OCI-LY3 (cell line): ENCODE data around the gene OGG1.

Source experiments
- H2AFZ ChIP-seq: fragments of 200-600, 300-600 bp; shearing (Covaris generic); 2 replicates; pipeline ENCODE4 v1.6.0; 2014; ENCODE audit warnings: antibody characterized with exemption, low read depth, low read length
- H3K27ac ChIP-seq: fragments of 200-600, 300-600 bp; sonication (generic); 2 replicates; pipeline ENCODE4 v1.5.1; 2014; ENCODE audit warnings: mild to moderate bottlenecking, low read length, moderate library complexity, mixed read lengths
- H3K27me3 ChIP-seq: fragments of 200-600, 300-600 bp; sonication (generic); 2 replicates; pipeline ENCODE4 v1.6.1; 2014; ENCODE audit warnings: low read depth, low read length, mixed read lengths
- H3K36me3 ChIP-seq: fragments of 200-600, 300-600 bp; sonication (generic); replicated peaks from 2 replicates; pipeline ENCODE3; 2014; ENCODE audit warnings: low read depth, low read length, mixed read lengths
- H3K4me1 ChIP-seq: fragments of 300-600, 200-600 bp; sonication (generic); 2 replicates; pipeline ENCODE4 v1.6.1; 2014; ENCODE audit warnings: low read length, mixed read lengths
- H3K4me2 ChIP-seq: fragments of 200-600, 300-600 bp; sonication (generic); 2 replicates; pipeline ENCODE4 v1.6.1; 2014; ENCODE audit warnings: low read length, mixed read lengths
- H3K4me3 ChIP-seq: fragments of 300-600, 200-600 bp; sonication (generic); 2 replicates; pipeline ENCODE4 v1.5.1; 2014; ENCODE audit warnings: antibody characterized with exemption, mild to moderate bottlenecking, low read length, moderate library complexity
- H3K79me2 ChIP-seq: fragments of 300-600, 200-600 bp; shearing (Covaris generic); 2 replicates; pipeline ENCODE4 v1.6.1; 2014; ENCODE audit warnings: mild to moderate bottlenecking, low read length, mixed read lengths
- H3K9ac ChIP-seq: fragments of 300-600, 200-600 bp; shearing (Covaris generic); 2 replicates; pipeline ENCODE4 v1.6.0; 2014; ENCODE audit warnings: mild to moderate bottlenecking, low read length, moderate library complexity
- H3K9me3 ChIP-seq: fragments of 200-600, 300-600 bp; shearing (Covaris generic); 2 replicates; pipeline ENCODE4 v1.6.1; 2014; ENCODE audit warnings: low read length, mixed read lengths; ENCODE audit not compliant: insufficient read depth
- H4K20me1 ChIP-seq: fragments of 200-600, 300-600 bp; sonication (generic); 2 replicates; pipeline ENCODE4 v1.6.1; 2016; ENCODE audit warnings: low read length, mixed read lengths; ENCODE audit not compliant: insufficient read depth
- EZH2phosphoT487 ChIP-seq: fragments of 200-600 bp; shearing (Covaris generic); IDR thresholded peaks from 2 replicates; pipeline ENCODE4 v1.6.1; 2018; ENCODE audit warnings: antibody characterized with exemption, mixed run types, low read depth
- TF ChIP-seq, protein P1 (sequence below): fragments of 200-600, 300-600 bp; sonication (generic); IDR thresholded peaks from 2 replicates; pipeline ENCODE4 v1.5.1; 2014; ENCODE audit warnings: antibody characterized with exemption, low read length, low read depth

OGG1 gene

DNA sequence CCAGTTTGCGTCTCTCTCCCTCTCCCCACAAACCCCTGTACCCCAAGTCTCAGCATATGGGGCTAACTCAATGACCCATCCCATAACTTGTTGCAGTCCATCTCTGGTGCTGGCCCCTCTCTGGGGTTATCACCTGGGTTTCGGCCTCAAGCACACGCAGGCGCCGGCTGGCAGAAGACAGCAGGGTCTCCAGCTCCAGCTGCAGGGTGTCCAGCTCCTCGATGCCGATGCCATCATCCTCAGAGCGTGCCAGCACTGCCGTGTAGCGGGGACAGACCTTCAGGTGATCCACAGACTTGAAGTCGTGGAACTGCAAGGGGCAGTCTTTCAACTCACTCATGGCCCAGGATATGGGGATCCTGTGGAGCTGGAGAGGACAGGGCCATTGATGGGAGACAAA is 41.4 kb downstream of the OGG1 start:
- Histone ChIP-seq H3K27me3 (no peaks in the 10 kb centered on the region), H3K27ac (no peak overlapping the region), H2AFZ (no peak overlapping the region)

DNA sequence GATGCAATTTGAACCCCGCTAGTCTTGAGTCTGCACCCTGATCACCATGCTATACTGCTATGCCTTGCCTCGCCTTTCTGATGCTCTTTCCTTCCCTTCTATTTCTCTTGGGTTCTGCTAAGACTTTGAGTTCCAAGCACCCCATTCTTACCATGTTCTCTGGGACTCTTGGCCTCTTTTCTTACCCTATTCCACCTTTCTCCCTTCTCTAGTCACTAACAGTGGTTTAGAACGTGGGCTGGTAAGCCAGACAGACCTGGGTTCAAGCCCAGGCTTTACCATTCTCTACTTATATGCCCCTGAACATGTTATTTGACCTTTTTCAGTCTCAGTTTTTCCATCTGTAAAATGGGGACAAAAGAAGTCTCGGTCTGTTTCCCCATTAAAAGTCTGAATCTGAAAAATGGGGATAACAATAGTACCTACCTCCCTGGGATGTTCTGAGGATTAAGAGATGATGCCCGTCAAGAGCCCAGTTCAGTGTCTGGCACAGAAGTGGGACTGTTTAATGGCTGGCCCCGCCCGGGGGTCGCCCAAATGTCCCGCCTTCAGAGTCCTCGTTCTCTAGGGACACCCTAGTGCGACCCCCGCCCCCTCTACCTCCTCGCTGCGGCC is 42.1 kb downstream of the OGG1 start:
- no peaks in the 10 kb centered on the region for H3K27me3 ChIP-seq
- peak overlapping the region; percentile 73; the same call in 1 of the 2 replicates for H2AFZ ChIP-seq
- peak overlapping the region; percentile 92 for H3K4me3 ChIP-seq
- H4K20me1 ChIP-seq: peaks cover 5% of the 10 kb centered on the region
- peaks cover 44% of the 10 kb centered on the region for H3K36me3 ChIP-seq
- H3K79me2 ChIP-seq: peaks cover 57% of the 10 kb centered on the region
- no peaks in the 10 kb centered on the region for H3K9me3 ChIP-seq
- peak overlapping the region; percentile 97 for H3K9ac ChIP-seq
- peak overlapping the region; percentile 99 for H3K27ac ChIP-seq
- TF ChIP-seq, protein P1, sequence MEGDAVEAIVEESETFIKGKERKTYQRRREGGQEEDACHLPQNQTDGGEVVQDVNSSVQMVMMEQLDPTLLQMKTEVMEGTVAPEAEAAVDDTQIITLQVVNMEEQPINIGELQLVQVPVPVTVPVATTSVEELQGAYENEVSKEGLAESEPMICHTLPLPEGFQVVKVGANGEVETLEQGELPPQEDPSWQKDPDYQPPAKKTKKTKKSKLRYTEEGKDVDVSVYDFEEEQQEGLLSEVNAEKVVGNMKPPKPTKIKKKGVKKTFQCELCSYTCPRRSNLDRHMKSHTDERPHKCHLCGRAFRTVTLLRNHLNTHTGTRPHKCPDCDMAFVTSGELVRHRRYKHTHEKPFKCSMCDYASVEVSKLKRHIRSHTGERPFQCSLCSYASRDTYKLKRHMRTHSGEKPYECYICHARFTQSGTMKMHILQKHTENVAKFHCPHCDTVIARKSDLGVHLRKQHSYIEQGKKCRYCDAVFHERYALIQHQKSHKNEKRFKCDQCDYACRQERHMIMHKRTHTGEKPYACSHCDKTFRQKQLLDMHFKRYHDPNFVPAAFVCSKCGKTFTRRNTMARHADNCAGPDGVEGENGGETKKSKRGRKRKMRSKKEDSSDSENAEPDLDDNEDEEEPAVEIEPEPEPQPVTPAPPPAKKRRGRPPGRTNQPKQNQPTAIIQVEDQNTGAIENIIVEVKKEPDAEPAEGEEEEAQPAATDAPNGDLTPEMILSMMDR: no peak
- TF ChIP-seq EZH2phosphoT487: no peak
- peaks cover 41% of the 10 kb centered on the region for H3K4me1 ChIP-seq
- peak overlapping the region; percentile 97 for H3K4me2 ChIP-seq

More for the DNA sequence above, 41.4 kb downstream of the OGG1 start:
- no peak for TF ChIP-seq EZH2phosphoT487
- TF ChIP-seq, protein P1: no peak
- H3K9ac ChIP-seq: peak overlapping the region; percentile 97; the same call in 1 of the 2 replicates
- H3K4me2 ChIP-seq: peak overlapping the region; percentile 97
- H3K4me3 ChIP-seq: peak overlapping the region; percentile 92
- H4K20me1 ChIP-seq: peaks cover 4% of the 10 kb centered on the region
- H3K9me3 ChIP-seq: no peaks in the 10 kb centered on the region
- peaks cover 38% of the 10 kb centered on the region for H3K4me1 ChIP-seq
- peaks cover 49% of the 10 kb centered on the region for H3K79me2 ChIP-seq
- H3K36me3 ChIP-seq: peaks cover 47% of the 10 kb centered on the region

DNA sequence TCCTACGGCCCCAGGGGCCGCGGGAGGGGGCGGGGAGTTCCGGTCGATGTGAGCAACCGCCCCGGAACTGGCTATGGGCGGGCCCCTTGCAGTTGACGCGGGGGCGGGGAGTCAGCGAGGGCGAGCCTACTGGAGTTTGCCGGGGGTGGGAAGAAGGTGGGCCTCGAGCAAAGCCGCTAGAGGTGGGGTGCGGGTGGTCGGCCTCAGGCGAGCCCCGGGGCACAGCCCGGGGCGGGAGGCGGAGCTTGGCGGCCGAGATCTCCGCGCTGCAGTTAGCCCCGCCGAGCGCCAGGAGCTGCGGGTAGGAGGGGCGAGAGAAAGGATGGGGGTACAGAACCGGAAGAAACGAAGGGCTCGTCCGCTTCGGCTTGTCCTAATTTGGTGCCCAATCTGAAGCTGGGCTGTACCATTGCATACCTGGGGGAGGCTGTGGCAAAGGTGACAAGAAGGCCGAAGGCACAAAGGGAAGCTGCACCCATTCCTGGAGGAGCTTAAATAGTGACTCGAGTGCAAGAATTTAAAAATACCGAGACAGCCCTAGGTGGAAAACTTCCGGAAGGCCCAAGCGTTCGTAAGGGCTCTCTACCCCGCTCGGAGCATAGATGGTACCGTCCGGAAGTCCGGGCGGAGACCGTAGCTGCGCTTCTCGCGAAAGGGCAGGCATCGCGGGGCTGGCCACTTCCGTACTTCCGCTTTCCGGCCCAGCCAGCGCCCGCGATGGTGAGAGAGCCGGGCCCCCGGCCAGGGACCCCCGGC is 42.8 kb downstream of the OGG1 start, which contains the start of the genes ARPC4 and TADA3:
Gene ARPC4 (plus strand): TSS at position 678 of the 756 bp plus-strand sequence. CDS start 40 bp downstream, at position 718.
Gene TADA3 (minus strand): TSS at position 69 of the 756 bp plus-strand sequence. CDS start 1,007 bp downstream, outside the sequence.
- Histone ChIP-seq H2AFZ (peak within 1 kb of the TSS; percentile 73; the same call in 1 of the 2 replicates), H3K27me3 (no peaks in the 10 kb centered on the region), H3K36me3 (peaks cover 44% of the 10 kb centered on the region), H4K20me1 (peaks cover 11% of the 10 kb centered on the region), H3K4me3 (peak within 1 kb of the TSS; percentile 92), H3K27ac (peak within 1 kb of the TSS; percentile 99), H3K9ac (peak within 1 kb of the TSS; percentile 97), H3K4me1 (peaks cover 39% of the 10 kb centered on the region), H3K79me2 (peaks cover 64% of the 10 kb centered on the region), H3K4me2 (peak within 1 kb of the TSS; percentile 99), H3K9me3 (no peaks in the 10 kb centered on the region)
- TF ChIP-seq, protein P1: no peak
- TF ChIP-seq EZH2phosphoT487: no peak
